K562 (cell line): Measurements from ENCODE around the gene LLGL2. TPM values are rescaled to one million over a fixed set of nuclear protein-coding genes. Genes with fewer than 3 reads are reported as not detected.

ENCODE experiments used
- ATAC-seq: fragments of 200-7000 bp; cut with Tn5 transposase; 3 replicates; pipeline ENCODE4 v1.9.1; 2020; ENCODE audit warnings: moderate library complexity
- BruUV-seq: library from RNA; stranded (reverse); fragments of 400-500 nt; replicated peaks from 2 replicates; lab custom pipeline; 2021; lab: Mats Ljungman, UMichigan
- CTCF ChIA-PET: fragments of 300-600 bp; formaldehyde crosslinking; extraction: SDS; loops from one replicate; lab custom pipeline; 2021; ENCODE audit warnings: low intra/inter-chr PET ratio; lab: Yijun Ruan, JAX
- POLR2A ChIA-PET: fragments of 300-600, 350-650 bp; sonication (Branson Sonifier 250); formaldehyde crosslinking; extraction: SDS; loops from one replicate; lab custom pipeline; 2021; ENCODE audit warnings: antibody characterized with exemption, inconsistent platforms; lab: Yijun Ruan, JAX
- DNase-seq, 4 experiments: peaks; one replicate each; pipeline versions ENCODE4 v3.0.0 to v3.0.0-alpha.2; 2011 to 2018; ENCODE audit warnings: low spot score in 3 of 4, mixed read lengths in 3 of 4; ENCODE audit errors: extremely low read depth in 1 of 4
- FAIRE-seq: peaks from 2 replicates; lab custom pipeline; 2011; peaks lifted over from hg19 to GRCh38; lab: Jason Lieb, UNC
- H2AFZ ChIP-seq: 2 replicates; pipeline ENCODE4 v1.6.0; 2011; ENCODE audit warnings: low read depth, low read length, control low read depth, inconsistent platforms
- H3K27ac ChIP-seq: fragments of 200-600 bp; 3 replicates; pipeline ENCODE4 v1.8.0; 2011; ENCODE audit warnings: low read depth, mild to moderate bottlenecking, control low read depth, inconsistent platforms, low read length, moderate library complexity, mixed read lengths; ENCODE audit errors: extremely low read depth
- H3K27me3 ChIP-seq, 2 experiments: fragments of 300-600 bp in 1 of 2; 2 replicates in 1 of 2; 3 replicates in 1 of 2; pipeline versions ENCODE4 v1.6.0 to v1.8.0; 2011; ENCODE audit warnings: inconsistent platforms in 2 of 2, low read length in 2 of 2, mild to moderate bottlenecking in 1 of 2, mixed read lengths in 1 of 2, moderate library complexity in 1 of 2; ENCODE audit not compliant: control insufficient read depth in 2 of 2, insufficient read depth in 2 of 2
- H3K36me3 ChIP-seq: fragments of 300-600 bp; 3 replicates; pipeline ENCODE4 v1.8.0; 2011; ENCODE audit warnings: mild to moderate bottlenecking, low read length, inconsistent platforms; ENCODE audit not compliant: control insufficient read depth, insufficient read depth
- H3K4me1 ChIP-seq, 2 experiments: fragments of 200-600 bp in 1 of 2; replicated peaks in 1 of 2; 2 replicates in 1 of 2; 3 replicates in 1 of 2; pipeline versions ENCODE4 v1.5.1 to v1.8.0; 2011; ENCODE audit warnings: inconsistent platforms in 2 of 2, low read length in 2 of 2, mild to moderate bottlenecking in 1 of 2, mixed read lengths in 1 of 2, moderate library complexity in 1 of 2; ENCODE audit not compliant: control insufficient read depth in 2 of 2, insufficient read depth in 2 of 2
- H3K4me2 ChIP-seq: 2 replicates; pipeline ENCODE4 v1.6.1; 2011; ENCODE audit warnings: low read length, control low read depth, inconsistent platforms, mixed read lengths; ENCODE audit not compliant: insufficient read depth
- H3K4me3 ChIP-seq: fragments of 200-600 bp; sonication (generic), shearing (Covaris generic); 2 replicates; pipeline ENCODE4 v1.5.1; 2016; ENCODE audit warnings: control low read depth, inconsistent platforms
- H3K79me2 ChIP-seq: fragments of 200-600 bp; 3 replicates; pipeline ENCODE4 v1.8.0; 2011; ENCODE audit warnings: low read length, inconsistent platforms; ENCODE audit not compliant: control insufficient read depth, insufficient read depth
- H3K9ac ChIP-seq, 2 experiments: 2 replicates each; pipeline versions ENCODE4 v1.6.0 to v1.6.1; 2011; ENCODE audit warnings: low read depth in 2 of 2, low read length in 2 of 2, control low read depth in 1 of 2, inconsistent platforms in 1 of 2, mild to moderate bottlenecking in 1 of 2, mixed read lengths in 1 of 2; ENCODE audit not compliant: insufficient read depth in 1 of 2
- H3K9me1 ChIP-seq: one replicate; pipeline ENCODE4 v1.6.0; 2011; ENCODE audit warnings: inconsistent platforms, mild to moderate bottlenecking, low read length, moderate library complexity; ENCODE audit not compliant: control insufficient read depth, insufficient read depth
- H3K9me3 ChIP-seq: replicated peaks from 2 replicates; pipeline ENCODE4 v1.5.1; 2011; ENCODE audit warnings: low read depth, low read length, inconsistent platforms; ENCODE audit not compliant: control insufficient read depth, insufficient read depth
- H4K20me1 ChIP-seq: replicated peaks from 2 replicates; pipeline ENCODE4 v1.6.1; 2011; ENCODE audit warnings: low read length, inconsistent platforms, mixed read lengths; ENCODE audit not compliant: control insufficient read depth, insufficient read depth
- ARHGAP35 ChIP-seq: fragments of 450-650 bp; IDR thresholded peaks from 2 replicates; pipeline ENCODE4 v1.6.1; 2018; ENCODE audit not compliant: partially characterized antibody
- EWSR1 ChIP-seq: fragments of 450-650 bp; IDR thresholded peaks from 2 replicates; pipeline ENCODE4 v1.6.1; 2018; ENCODE audit warnings: borderline replicate concordance, mild to moderate bottlenecking, low read depth, moderate library complexity; ENCODE audit not compliant: partially characterized antibody
- FOSL1 ChIP-seq: fragments of 200-800 bp; sonication (Bioruptor generic); conservative IDR thresholded peaks from 2 replicates; pipeline ENCODE4 v1.6.1; 2016; ENCODE audit warnings: missing genetic modification characterization, missing compliant biosample characterization
- GABPA ChIP-seq: fragments of 200-800 bp; sonication (Bioruptor generic); conservative IDR thresholded peaks from 2 replicates; pipeline ENCODE4 v1.6.1; 2016; ENCODE audit warnings: low read depth, missing genetic modification characterization, missing compliant biosample characterization
- HNRNPUL1 ChIP-seq: fragments of 200-400 bp; formaldehyde crosslinking; IDR thresholded peaks from 2 replicates; pipeline ENCODE4 v1.6.1; 2017; ENCODE audit warnings: low read length
- MED1 ChIP-seq: sonication (generic); formaldehyde crosslinking; IDR thresholded peaks from 2 replicates; pipeline ENCODE4 v1.8.1; 2023; ENCODE audit warnings: missing genetic modification reagents, borderline replicate concordance
- MLX ChIP-seq, 2 experiments: fragments of 450-650 bp in 1 of 2; sonication (generic) in 1 of 2; formaldehyde crosslinking; conservative IDR thresholded peaks; 2 replicates each; pipeline versions ENCODE4 v1.4.0 to v1.8.1; 2020 to 2022; ENCODE audit warnings: mild to moderate bottlenecking in 1 of 2, missing genetic modification reagents in 1 of 2
- MYC ChIP-seq, 2 experiments: fragments of 250-450 bp in 1 of 2; sonication (Bioruptor Pico) in 1 of 2; IDR thresholded peaks; 2 replicates each; pipeline versions ENCODE4 v1.5.1 to v1.6.1; 2012 to 2021; ENCODE audit warnings: low read depth in 2 of 2, borderline replicate concordance in 1 of 2, improper control_type of control experiment in 1 of 2, low read length in 1 of 2, mild to moderate bottlenecking in 1 of 2, moderate library complexity in 1 of 2
- NCOA2 ChIP-seq, 2 experiments: fragments of 450-650 bp; IDR thresholded peaks; 2 replicates each; pipeline ENCODE4 v1.6.1; 2018; ENCODE audit warnings: mild to moderate bottlenecking in 2 of 2, moderate library complexity in 1 of 2; ENCODE audit not compliant: partially characterized antibody in 2 of 2
- PKNOX1 ChIP-seq: fragments of 450-650 bp; IDR thresholded peaks from 2 replicates; pipeline ENCODE4 v1.6.1; 2016
- SRF ChIP-seq, 2 experiments: fragments of 250-450, 450-650 bp in 1 of 2; sonication (Bioruptor Pico) in 1 of 2; sonication (generic) in 1 of 2; formaldehyde crosslinking; IDR thresholded peaks; 2 replicates each; pipeline versions ENCODE4 v1.5.0 to v1.5.1; 2020 to 2022; ENCODE audit warnings: mild to moderate bottlenecking in 1 of 2, missing genetic modification reagents in 1 of 2
- ZNF124 ChIP-seq: sonication (generic); formaldehyde crosslinking; IDR thresholded peaks from 2 replicates; pipeline ENCODE4 v1.8.1; 2022; ENCODE audit warnings: missing genetic modification reagents
- ZNF644 ChIP-seq: fragments of 200-800 bp; sonication (Bioruptor generic); IDR thresholded peaks from 2 replicates; pipeline ENCODE4 v1.6.1; 2016; ENCODE audit warnings: low read depth, missing genetic modification characterization, missing compliant biosample characterization
- ZNF717 ChIP-seq: fragments of 250-450 bp; sonication (Bioruptor Pico); IDR thresholded peaks from 2 replicates; pipeline ENCODE4 v1.5.0; 2021
- WGBS: fragments of 100-300 bp; shearing (Covaris generic); methylation state at CpG from one replicate; pipeline ENCODE4 v1.1.6; 2016; ENCODE audit warnings: low coverage, mixed read lengths; ENCODE audit not compliant: insufficient coverage; ENCODE audit errors: missing lambda C conversion rate; 5-methylcytosine and 5-hydroxymethylcytosine counted together
- in situ Hi-C: fragments of 300-500 bp; cut with MboI; formaldehyde crosslinking; loops from 4 replicates; pipeline ENCODE4 v1.15.0; 2018; ENCODE audit warnings: inconsistent platforms, mixed read lengths
- intact Hi-C: fragments of 100-400 bp; cut with micrococcal nuclease; formaldehyde crosslinking; loops from 2 replicates; pipeline ENCODE4 v1.14.2; 2022
- polyA plus RNA-seq, 8 experiments: library from polyadenylated mRNA; depleted of rRNA in 4 of 8; stranded (reverse) in 5 of 8; unstranded in 3 of 8; fragments of >200 nt; fragmentation: Nextera tagmentation in 2 of 8; fragmentation: Illumina TruSeq in 1 of 8; extraction: Ambion mirVana in 2 of 8; extraction: Trizol in 1 of 8; gene quantifications; 2 replicates each; pipeline versions ENCODE4 v1.2.1 to v1.2.3, GENCODE V29; 2011 to 2014; ENCODE audit warnings: inconsistent platforms in 1 of 8, missing spikeins in 1 of 8
- total RNA-seq, 7 experiments: library from RNA; depleted of rRNA in 6 of 7; stranded (reverse); fragments of >200 nt in 6 of 7; fragmentation: Illumina TruSeq in 2 of 7; extraction: Trizol in 2 of 7; gene quantifications; 2 replicates each; pipeline versions ENCODE4 v1.2.1 to v1.2.3, GENCODE V29; 2011 to 2021; ENCODE audit warnings: low replicate concordance in 1 of 7

The LLGL2 gene
- total and polyA plus RNA-seq, 9 of the 15 experiments (the other 6 are each of a cell fraction or from before 2014, with no cell fraction given): 0.32 to 24.4 (median 10.2) TPM

- Histone ChIP-seq H3K4me1 (peaks cover 0 to 75% of the 10 kb centered on the region in 2 experiments; a peak in 2 of 5 replicates), H3K9me3 (no peaks in the 10 kb centered on the region), H4K20me1 (0 out of 2 replicates have a peak, but pooled peaks cover 7% of the 10 kb centered on the region), H3K27me3 (no peaks in the 10 kb centered on the region), H3K9ac (no peak overlapping the region), H3K36me3 (peaks cover 11% of the 10 kb centered on the region; the same call in 1 of the 3 replicates), H3K9me1 (no peaks in the 10 kb centered on the region), H3K4me2 (no peak overlapping the region), H3K27ac (no peak overlapping the region), H3K4me3 (no peak overlapping the region), H3K79me2 (no peaks in the 10 kb centered on the region), H2AFZ (no peak overlapping the region)
- intact Hi-C loops: no loop called here
- DNase-seq: no peak
- TF ChIP-seq GABPA (tag) (no peak), HNRNPUL1 (no peak), ZNF717 (CRISPR knock-in tag) (no peak), ZNF644 (tag) (no peak), ARHGAP35 (no peak), FOSL1 (no peak), SRF (CRISPR knock-in tag; IDR thresholded peaks at IDR 0.05) (no peak)
- in situ Hi-C loops: no loop called here
- no TSS peak for BruUV-seq
- FAIRE-seq: no peak
- ATAC-seq: no peak
- CTCF ChIA-PET: no interaction called here
- POLR2A ChIA-PET: interaction anchor here (0.9 kb wide), 1 partner anchor 81 kb away, joined by 3 read pairs; no protein-coding TSS in a partner anchor
- WGBS: 87% methylated on average over 4 of the region's 4 CpGs
Measured at GRCh38 chr17:75505152-75505409, 20.4 kb upstream of the LLGL2 start.

- Histone ChIP-seq H3K4me1 (peaks cover 0 to 72% of the 10 kb centered on the region in 2 experiments; a peak in 2 of 5 replicates), H3K27me3 (no peaks in the 10 kb centered on the region), H3K4me2 (no peak overlapping the region), H3K4me3 (no peak overlapping the region), H3K9me3 (no peaks in the 10 kb centered on the region), H4K20me1 (0 out of 2 replicates have a peak, but pooled peaks cover 7% of the 10 kb centered on the region), H3K36me3 (peaks cover 6% of the 10 kb centered on the region; the same call in 1 of the 3 replicates), H3K9me1 (no peaks in the 10 kb centered on the region), H2AFZ (no peak overlapping the region), H3K27ac (no peak overlapping the region), H3K79me2 (no peaks in the 10 kb centered on the region), H3K9ac (no peak overlapping the region)
- DNase-seq: no peak
- in situ Hi-C loops: no loop called here
- intact Hi-C loops: no loop called here
- BruUV-seq: no TSS peak
- ATAC-seq: no peak
- POLR2A ChIA-PET: interaction anchor here (0.9 kb wide), 1 partner anchor 80 kb away, joined by 3 read pairs; no protein-coding TSS in a partner anchor
- no peak for FAIRE-seq
- WGBS: 61% methylated on average over 15 of the region's 15 CpGs
- no peak for TF ChIP-seq MED1 (CRISPR knock-in tag)
- TF ChIP-seq MYC (IDR thresholded peaks at IDR 0.05; ENCODE audit: low read depth, low read length): no peak
- TF ChIP-seq MYC (CRISPR knock-in tag; IDR thresholded peaks at IDR 0.05; ENCODE audit: borderline replicate concordance, low read depth): no peak
- no peak for TF ChIP-seq ZNF124
- TF ChIP-seq MLX (CRISPR knock-in tag; conservative IDR thresholded peaks at IDR 0.05): no peak
- no peak for TF ChIP-seq EWSR1
- TF ChIP-seq PKNOX1: no peak
- TF ChIP-seq NCOA2 (IDR thresholded peaks at IDR 0.05; ENCODE audit: partially characterized antibody in 2 of 2): no peak
- CTCF ChIA-PET: no interaction called here
Measured at GRCh38 chr17:75505640-75506039, 19.9 kb upstream of the LLGL2 start.
